Mesothelial cell of epicardium (in vitro differentiated cells): ENCODE data around the gene MUC4. TPM values are rescaled to one million over a fixed set of nuclear protein-coding genes. Genes with fewer than 3 reads are reported as not detected.
"Not testable (repeated sequence)": the region's sequence is repeated elsewhere in the genome, so short reads cannot be mapped to it uniquely, and the experiment has no call there.

Source experiments
- DNase-seq, 2 experiments: peaks; one replicate each; pipeline ENCODE4 v3.0.0; 2021; ENCODE audit warnings: low spot score in 2 of 2; ENCODE audit not compliant: unreplicated experiment in 2 of 2
- H3K27ac Mint-ChIP-seq: 2 replicates; pipeline ENCODE4 v1.8.0; 2021; ENCODE audit warnings: mixed read lengths
- H3K27me3 Mint-ChIP-seq: 2 replicates; pipeline ENCODE4 v1.8.0; 2021; ENCODE audit warnings: low read depth, mixed read lengths
- H3K36me3 Mint-ChIP-seq: 2 replicates; pipeline ENCODE4 v1.8.0; 2021; ENCODE audit warnings: mixed read lengths
- H3K4me1 Mint-ChIP-seq: 2 replicates; pipeline ENCODE4 v1.8.0; 2021; ENCODE audit warnings: mixed read lengths
- H3K4me3 Mint-ChIP-seq: 2 replicates; pipeline ENCODE4 v1.8.0; 2021; ENCODE audit warnings: mild to moderate bottlenecking, moderate library complexity, mixed read lengths
- H3K9me3 Mint-ChIP-seq: 2 replicates; pipeline ENCODE4 v1.8.0; 2021; ENCODE audit warnings: mixed read lengths
- CTCF ChIP-seq: fragments of 200-600 bp; sonication (generic); IDR thresholded peaks from one replicate; pipeline ENCODE4 v1.5.0; 2021; ENCODE audit warnings: antibody characterized with exemption; ENCODE audit not compliant: unreplicated experiment
- total RNA-seq: library from RNA; stranded (reverse); gene quantifications from 3 replicates; pipeline ENCODE4 v1.2.1, GENCODE V29; 2021

The MUC4 gene
- total RNA-seq, 1 donor from 2014 or later: 0.96 TPM

- TF ChIP-seq CTCF: no peak
- no peak overlapping the region for H3K27ac Mint-ChIP-seq
- peaks cover 19% of the 10 kb centered on the region for H3K4me1 Mint-ChIP-seq
- H3K4me3 Mint-ChIP-seq: no peak overlapping the region
- DNase-seq: no peak
- H3K9me3 Mint-ChIP-seq: peaks cover 7% of the 10 kb centered on the region
- H3K36me3 Mint-ChIP-seq: peaks cover 16% of the 10 kb centered on the region
- H3K27me3 Mint-ChIP-seq: no peaks in the 10 kb centered on the region
Measured at GRCh38 chr3:195717852-195718476, 93.8 kb downstream of the MUC4 start.

- TF ChIP-seq CTCF: no peak
- H3K9me3 Mint-ChIP-seq: peaks cover 7% of the 10 kb centered on the region
- no peak overlapping the region for H3K27ac Mint-ChIP-seq
- peaks cover 19% of the 10 kb centered on the region for H3K4me1 Mint-ChIP-seq
- H3K4me3 Mint-ChIP-seq: no peak overlapping the region
- H3K27me3 Mint-ChIP-seq: no peaks in the 10 kb centered on the region
- no peak for DNase-seq
- peaks cover 16% of the 10 kb centered on the region for H3K36me3 Mint-ChIP-seq
Measured at GRCh38 chr3:195717416-195717815, 94.3 kb downstream of the MUC4 start.

- H3K4me3 Mint-ChIP-seq: no peak overlapping the region
- no peaks in the 10 kb centered on the region for H3K27me3 Mint-ChIP-seq
- H3K9me3 Mint-ChIP-seq: peaks cover 7% of the 10 kb centered on the region
- peaks cover 11% of the 10 kb centered on the region for H3K4me1 Mint-ChIP-seq
- no peak for TF ChIP-seq CTCF
- peaks cover 18% of the 10 kb centered on the region for H3K36me3 Mint-ChIP-seq
- no peak overlapping the region for H3K27ac Mint-ChIP-seq
- no peak for DNase-seq
Measured at GRCh38 chr3:195715583-195716266, 96.0 kb downstream of the MUC4 start.

- no peak overlapping the region for H3K27ac Mint-ChIP-seq
- H3K36me3 Mint-ChIP-seq: peaks cover 20% of the 10 kb centered on the region
- TF ChIP-seq CTCF: no peak
- no peak overlapping the region for H3K4me3 Mint-ChIP-seq
- no peak for DNase-seq
- H3K4me1 Mint-ChIP-seq: peaks cover 7% of the 10 kb centered on the region
- H3K9me3 Mint-ChIP-seq: peaks cover 7% of the 10 kb centered on the region
- H3K27me3 Mint-ChIP-seq: no peaks in the 10 kb centered on the region
Measured at GRCh38 chr3:195715134-195715533, 96.6 kb downstream of the MUC4 start.

- Mint-ChIP-seq H3K4me3 (no peak overlapping the region), H3K27ac (no peak overlapping the region), H3K4me1 (peaks cover 2% of the 10 kb centered on the region), H3K9me3 (peaks cover 7% of the 10 kb centered on the region), H3K27me3 (no peaks in the 10 kb centered on the region), H3K36me3 (peaks cover 23% of the 10 kb centered on the region)
- no peak for DNase-seq
- no peak for TF ChIP-seq CTCF
Measured at GRCh38 chr3:195714380-195715011, 97.2 kb downstream of the MUC4 start.

GRCh38 chr3:195713150-195713549 lies 98.6 kb downstream of the MUC4 start:
- H3K4me1 Mint-ChIP-seq, H3K9me3 Mint-ChIP-seq, DNase-seq, H3K27me3 Mint-ChIP-seq, H3K27ac Mint-ChIP-seq, H3K4me3 Mint-ChIP-seq: not testable (repeated sequence)
- H3K36me3 Mint-ChIP-seq: peaks cover 27% of the 10 kb centered on the region

- peaks cover 27% of the 10 kb centered on the region for H3K36me3 Mint-ChIP-seq
- not testable (repeated sequence) for H3K27me3 Mint-ChIP-seq, H3K9me3 Mint-ChIP-seq, H3K4me3 Mint-ChIP-seq, DNase-seq, H3K27ac Mint-ChIP-seq, H3K4me1 Mint-ChIP-seq
Measured at GRCh38 chr3:195712535-195712910, 99.2 kb downstream of the MUC4 start.
